ENCODE results near the gene ZNF692.

The ZNF692 gene

DNA sequence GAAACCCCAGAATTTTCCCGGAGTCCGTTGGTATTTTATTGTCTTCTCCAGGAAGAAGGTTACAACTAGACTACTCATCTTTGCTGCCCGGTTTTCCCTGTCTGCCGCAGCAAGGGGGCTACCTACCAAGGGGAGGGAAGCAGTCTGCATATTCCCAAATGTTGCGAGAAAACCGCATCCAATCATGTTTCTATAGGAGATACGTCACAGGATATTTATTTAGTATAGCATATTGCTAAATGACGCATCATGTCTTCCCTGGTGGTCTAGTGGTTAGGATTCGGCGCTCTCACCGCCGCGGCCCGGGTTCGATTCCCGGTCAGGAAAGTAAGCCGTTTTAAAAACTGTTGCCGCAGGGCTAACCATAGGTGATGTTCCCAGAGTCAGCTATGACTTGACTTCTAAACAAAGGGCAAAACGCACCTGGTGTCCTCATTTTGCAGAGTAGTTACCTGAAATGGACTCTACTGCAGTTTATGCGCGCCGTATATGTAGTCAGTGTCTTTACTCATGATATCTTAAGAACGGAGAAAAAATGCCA lies 15.2 kb upstream of the ZNF692 start:
- peak; percentile 82 for DNase-seq

DNA sequence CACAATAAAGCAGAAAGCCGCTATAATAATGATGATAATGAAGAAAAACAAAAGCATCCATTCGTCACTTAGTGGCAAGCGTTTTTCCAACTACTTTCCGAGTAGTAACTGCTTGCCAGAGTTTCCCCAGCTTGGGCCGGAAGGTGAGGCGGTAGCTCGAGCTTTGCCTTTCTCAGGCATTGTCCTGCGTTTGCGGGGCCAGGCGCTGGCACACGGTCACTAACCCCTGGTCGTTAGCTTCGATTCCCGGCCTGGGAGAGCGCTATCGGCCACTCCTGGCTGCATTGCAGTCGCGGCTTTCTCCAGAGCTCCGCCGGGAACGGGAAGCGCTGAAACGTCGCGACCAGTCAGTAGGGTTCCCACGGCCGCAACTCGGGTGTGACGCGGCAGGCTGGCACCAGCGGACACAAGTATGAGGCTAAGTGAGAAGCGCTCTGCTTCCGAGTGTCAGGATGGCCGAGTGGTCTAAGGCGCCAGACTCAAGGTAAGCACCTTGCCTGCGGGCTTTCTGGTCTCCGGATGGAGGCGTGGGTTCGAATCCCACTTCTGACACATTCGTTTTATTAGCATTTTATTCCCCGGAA lies 14.6 kb upstream of the ZNF692 start:
- peak; percentile 92 for DNase-seq

DNA sequence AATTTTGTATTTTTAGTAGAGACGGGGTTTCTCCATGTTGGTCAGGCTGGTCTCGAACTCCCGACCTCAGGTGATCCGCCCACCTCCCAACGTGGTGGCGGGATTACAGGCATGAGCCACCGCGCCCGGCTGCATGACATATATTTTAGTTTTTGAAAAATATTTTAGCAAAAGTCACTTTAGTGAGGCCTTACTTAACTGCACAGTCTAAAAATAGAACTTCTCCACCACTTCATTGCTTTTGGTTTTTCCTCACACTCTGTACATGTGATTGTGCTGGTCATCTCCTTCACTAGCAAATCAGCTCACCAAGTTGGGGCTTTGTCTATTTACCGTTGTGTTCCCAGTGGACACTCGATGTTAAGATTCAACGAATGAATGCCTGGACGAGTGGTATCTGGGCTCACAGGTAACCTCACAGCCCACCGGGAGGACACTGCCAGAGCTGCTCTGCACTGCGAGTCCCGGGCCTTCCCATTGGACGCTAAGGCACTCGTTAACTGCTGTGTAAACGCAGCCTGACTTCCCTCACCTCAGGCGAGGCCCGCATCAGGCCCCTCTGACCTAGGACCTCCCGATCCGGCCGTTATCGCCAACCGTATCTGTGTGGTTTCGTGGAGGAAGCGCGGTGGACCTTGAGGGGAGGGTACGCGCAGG lies 14.0 kb upstream of the ZNF692 start:
- peak; percentile 64 for DNase-seq

DNA sequence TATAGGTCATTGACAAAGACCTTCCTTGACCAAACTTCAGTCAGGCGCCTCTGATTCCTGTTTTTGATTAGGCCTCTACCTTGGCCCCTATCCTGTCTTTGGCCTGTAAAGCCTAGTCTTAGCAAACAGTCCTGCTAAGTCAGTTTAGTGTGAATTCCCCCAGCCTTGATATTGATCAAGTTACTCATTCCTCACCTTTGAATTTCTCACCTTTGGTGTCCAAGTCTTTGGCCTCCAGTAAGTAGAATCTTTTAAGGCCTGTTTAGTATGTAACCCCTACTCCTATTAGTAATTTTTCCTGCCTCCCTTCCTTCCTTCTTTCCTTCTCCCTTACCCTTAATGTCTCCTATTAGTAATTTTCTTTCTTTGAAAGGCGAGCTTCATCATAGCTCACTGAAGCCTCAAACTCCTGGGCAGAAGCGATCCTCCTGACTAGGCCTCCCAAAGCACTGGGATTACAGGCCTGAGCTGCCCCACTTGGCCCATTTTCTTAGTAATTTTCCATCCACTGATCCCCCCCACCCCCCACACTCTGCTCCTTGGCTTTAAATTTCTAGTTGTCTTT lies 13.0 kb upstream of the ZNF692 start:
- no peak for DNase-seq

DNA sequence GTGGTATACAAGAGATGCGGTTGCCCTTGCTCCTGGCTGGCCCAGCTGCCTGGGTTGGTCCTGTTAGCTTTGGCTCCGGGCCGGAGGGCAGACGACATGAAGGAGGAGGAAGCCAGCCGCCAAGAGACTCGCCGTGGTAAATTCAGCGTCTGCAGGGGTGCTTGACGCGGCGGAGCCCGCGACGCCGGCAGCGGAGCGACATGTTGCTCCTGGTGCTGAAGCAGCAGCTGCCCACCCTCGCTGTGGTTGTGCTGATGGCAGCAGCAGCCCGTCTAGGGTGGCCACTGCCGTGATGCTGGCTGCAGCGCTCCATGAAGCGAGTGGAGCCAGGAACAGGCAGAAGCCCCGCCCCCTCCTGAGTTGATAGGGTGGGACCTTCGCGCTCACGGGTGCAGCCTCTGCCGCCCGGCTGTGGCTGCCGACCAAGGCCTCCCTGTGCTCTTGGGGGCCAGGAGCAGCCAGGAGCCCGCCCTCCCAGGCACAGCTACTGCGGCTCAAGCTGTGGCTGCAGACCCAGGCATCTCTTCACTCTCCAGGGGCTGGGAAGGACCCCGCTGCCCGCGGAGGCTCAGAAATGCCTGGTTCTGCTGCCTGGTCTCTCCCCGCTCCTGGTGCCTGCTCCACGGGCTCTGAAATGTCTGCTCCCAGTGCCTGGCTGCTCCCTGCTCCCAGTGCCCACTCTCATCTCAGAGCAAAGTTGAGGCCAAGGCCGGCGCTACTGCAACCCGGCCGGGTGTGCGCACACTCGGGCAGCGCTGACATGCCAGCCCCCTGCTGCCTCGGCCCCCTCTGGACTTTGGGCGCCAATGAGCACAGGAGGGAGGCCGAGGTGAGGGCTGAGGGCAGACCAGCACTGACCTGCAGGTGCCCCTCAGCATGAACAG lies 4.4 kb upstream of the ZNF692 start:
- DNase-seq, result peak; percentile 82

DNA sequence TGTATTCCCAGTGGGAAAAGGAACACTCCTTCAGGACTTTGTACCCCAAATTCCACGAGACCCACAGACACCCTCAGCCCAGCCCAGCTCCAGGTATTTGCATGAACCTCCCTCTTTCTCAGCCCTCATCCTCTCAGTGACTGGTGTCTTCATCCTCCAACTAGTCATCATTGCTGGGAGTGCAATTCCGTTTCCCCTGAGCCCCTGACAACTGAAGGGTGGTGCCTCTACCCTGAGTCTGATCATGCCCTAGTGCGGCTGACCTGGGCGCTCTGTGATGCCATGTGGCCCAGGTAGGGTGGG lies 3.8 kb upstream of the ZNF692 start:
- no peak for DNase-seq

DNA sequence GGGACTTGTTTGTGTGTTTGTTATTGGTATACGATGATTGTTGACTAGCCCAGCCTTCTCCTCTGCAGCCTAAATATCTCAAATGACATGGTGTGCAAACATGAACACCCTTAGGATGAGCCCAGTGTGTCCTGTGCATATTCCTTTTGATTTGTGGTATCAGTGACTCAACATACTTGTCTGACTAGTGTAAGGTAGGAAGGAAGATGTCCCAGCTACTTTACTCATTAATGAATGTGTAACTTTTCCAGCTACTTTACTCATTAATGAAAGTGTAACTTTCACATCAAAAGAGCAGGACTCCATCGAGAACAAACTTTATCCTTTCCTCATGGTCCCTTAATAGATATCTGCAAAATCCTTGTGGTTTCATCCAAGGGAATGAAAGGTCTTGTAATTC lies 2.7 kb upstream of the ZNF692 start:
- DNase-seq, result no peak

DNA sequence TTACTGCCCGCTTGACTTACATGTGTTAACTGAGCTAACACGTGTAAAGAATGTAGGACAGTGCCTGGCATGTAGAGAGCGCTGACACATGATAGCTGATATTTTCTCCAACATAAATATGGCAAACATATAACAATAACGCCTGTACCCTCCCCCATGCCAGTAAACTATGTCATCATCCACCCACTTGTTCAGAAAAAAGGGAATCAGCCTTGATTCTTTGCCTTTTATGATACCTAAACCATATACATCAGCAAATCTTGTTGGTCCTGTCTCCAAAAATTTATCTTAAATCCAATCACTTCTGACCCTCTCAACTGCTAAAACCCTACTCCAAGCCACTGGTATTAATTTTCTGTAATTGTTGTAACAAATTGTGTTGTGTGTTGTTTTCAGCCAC lies 1.1 kb upstream of the ZNF692 start:
- no peak for DNase-seq

DNA sequence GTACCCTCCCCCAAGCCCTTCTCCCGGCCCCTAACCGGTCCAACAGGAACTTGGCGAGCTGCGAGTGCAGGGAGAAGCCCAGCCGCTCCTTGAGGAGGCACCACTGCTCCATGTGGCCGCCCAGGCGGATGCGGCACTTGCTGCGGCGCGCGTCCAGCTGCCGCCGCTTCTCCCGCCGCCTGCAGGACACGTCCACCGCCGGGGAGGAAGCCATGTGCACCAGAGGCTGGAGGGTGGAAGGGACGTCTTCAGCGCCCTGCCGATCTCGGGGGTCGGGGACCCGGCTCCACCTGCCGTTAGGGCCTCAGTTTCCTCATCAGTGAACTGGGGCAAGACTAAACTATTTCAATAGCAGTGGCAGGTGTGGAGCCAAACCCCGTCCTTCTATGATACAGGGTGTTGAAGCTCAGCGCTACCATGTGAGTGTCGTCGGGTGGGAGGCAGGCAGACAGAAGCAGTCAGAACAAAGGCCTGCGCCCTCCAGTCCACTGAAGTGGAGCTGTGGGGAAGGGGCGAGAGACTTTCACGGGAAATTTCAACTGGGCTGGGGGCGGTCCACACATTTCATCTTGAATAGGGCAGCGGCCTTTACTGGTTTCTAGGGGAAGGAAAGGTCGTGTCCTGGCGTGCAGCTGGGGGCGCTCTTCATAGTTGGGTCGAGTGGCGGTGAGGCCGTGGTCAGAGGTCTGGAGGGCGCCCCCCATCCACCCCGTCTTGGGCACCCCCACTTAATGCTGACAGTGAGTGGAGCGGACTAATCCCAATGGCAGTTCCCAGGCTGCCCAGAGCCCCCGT lies 592 bp downstream of the ZNF692 start:
- DNase-seq, result peak; percentile 33

DNA sequence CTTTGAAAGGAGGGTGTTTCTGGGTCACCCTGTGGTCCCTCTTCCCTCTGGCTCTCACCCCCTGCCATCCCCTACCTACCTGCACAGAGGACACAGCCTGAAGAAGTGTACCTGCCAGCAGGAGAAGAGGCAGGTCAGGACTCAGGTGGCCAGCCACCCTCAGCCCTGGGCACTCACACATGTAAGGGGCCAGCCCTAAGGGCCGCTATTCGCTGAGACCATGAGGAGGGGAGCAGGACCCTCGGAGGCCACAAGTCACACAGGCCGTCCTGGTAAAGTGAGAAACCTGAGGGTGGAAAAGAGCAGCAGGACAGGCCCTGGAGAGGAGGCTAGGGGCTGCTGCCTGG lies 1.2 kb downstream of the ZNF692 start:
- no peak for DNase-seq

DNA sequence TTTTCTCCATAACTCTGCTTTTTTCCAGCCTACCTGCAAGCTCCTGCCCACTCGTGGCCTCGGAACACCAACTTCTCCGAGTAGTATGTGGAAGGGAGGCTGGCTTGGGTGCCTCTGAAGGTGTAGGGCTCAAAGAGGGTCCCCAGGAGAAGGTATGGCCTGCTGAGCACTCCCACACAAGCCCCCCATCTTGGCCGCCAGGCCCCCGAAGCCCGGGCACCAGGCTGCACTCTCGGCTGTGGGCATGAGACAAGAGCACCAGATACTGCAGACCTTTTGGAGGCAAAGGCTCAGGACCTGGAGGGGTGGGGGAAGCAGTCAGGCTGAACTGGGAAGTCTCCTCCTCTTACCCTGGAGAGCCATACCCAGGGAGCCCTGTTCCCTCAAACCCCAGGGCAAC lies 1.7 kb downstream of the ZNF692 start:
- no peak for DNase-seq

DNA sequence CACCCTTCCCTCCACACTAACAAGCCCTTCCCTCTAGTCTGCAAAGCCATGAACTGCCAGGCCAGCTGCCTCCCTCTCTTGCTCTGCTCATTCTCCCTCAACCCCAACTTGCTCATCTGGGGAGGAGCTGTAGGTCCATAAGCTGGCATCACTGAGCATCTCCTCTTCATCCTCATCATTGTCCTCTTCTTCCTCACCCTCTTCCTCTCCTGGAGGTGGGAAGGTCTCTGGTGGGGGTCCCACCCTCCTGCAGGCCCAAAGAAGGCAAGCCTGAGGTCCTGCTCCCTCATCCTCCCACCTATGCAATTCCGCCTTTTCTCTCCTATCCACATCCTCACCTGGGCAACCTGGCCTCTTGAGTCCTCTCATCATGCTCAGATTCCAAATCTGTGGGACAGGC lies 2.7 kb downstream of the ZNF692 start:
- DNase-seq, result no peak

DNA sequence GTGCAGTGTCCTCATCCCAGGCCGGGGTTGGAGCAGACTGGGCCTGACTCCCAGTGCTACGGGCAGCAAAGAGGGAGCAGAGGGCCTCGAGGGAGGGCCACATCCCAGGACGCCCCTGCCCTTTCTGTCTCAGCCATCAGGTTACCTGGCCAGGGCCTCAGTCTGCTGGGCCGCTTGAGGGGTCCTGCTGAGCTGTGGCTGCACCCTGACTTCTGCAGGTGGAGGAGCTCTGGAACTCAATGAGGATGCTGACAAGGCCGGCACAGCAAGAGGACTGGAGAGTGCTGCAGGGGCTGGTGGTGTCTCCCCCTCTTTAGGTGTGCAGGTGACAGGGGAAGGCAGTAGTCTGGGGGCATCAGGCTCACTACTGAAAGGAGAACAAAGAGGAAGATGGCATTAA lies 3.3 kb downstream of the ZNF692 start:
- DNase-seq, result no peak

DNA sequence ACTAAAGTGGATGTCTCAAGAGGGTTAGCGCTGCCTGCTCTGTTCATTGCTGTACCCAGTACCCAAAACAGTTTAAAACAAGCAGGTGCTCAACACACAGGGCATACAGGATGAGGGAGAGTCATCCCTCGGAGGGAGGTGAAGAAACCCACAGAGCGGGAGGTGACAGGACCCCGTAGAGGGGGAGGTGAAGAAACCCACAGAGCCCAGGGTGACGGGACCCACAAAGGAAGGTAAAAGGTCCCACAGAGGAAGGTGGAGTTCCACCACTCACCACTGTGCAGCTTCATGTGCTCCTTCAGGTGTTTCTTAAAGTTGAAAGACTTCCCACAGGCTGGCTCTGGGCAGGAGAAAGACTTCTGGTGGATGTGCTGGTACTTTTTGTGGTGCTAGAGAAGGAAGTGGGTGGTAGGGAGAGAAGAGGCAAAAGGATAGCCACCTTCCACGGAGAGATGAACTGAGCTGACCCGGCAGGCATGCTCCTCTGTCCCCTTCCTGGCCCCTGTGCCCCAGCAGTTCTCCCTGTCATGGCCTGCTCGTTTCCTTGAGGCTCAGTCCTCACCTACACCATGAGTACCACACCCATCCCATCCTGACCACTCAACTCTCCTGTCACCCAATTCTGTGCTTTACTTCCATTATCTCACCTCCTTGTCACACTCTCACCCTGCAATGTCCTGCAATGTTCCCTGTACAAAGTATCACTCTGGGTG lies 5.1 kb downstream of the ZNF692 start:
- no peak for DNase-seq

DNA sequence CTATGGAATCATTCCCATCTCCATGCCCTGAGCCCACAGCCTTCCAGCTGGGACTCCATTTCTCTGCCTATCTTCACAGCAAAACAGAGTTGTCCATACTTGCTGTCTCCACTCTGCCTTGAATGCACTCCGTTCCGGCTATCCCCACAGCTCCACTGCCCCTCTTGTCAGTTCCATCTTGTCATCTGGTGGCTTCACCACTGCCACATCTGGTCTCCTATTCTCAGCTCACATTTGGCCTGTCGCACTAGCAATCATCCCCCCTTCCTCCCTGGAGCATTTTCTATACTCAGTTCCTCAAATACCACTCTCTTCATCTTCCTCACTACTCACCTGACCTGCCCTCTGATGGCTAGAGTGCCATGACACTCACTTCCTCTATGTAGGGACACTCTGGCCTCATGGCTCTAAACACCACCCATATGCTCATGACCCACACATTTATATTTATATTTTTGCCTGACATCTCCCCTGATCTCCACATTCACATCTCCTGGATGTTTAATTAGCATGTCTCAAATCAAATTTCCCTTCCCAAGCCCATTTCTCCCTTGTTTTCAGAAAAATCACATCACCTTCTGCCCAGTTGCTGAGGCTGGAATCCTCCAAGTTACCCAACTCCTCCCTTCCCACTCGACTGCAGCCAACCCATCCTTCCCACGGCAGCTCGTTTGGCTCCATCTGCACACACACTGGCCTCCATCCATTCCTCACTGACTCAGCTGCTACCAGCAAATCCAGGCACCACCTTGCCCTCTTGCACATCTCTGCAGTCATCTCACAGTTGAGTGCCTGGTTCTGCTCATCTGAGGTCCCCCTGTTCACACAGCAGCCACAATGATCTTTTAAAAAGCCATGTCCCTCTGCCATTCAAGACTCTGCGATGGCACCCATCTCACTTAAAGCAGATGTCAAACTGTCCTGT lies 6.1 kb downstream of the ZNF692 start:
- DNase-seq, result no peak

DNA sequence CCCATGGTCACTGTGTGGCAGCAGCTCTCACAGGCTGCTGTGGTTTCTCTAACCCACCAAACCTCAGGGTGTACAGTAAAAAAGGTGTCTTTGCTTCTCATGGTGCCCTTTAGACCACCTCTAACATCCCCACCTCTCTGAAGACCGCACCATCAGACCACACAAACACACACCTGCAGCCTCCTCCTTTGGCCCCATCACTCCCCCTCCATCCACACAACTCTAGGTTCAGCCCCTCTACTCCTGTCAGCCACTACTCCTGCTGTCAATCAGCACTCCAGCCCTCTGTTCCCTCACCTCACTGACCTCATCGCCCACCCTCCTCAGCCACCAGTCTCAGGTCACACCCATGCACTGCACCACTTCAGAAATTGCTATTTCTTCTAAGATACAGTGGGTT lies 7.5 kb downstream of the ZNF692 start:
- no peak for DNase-seq

DNA sequence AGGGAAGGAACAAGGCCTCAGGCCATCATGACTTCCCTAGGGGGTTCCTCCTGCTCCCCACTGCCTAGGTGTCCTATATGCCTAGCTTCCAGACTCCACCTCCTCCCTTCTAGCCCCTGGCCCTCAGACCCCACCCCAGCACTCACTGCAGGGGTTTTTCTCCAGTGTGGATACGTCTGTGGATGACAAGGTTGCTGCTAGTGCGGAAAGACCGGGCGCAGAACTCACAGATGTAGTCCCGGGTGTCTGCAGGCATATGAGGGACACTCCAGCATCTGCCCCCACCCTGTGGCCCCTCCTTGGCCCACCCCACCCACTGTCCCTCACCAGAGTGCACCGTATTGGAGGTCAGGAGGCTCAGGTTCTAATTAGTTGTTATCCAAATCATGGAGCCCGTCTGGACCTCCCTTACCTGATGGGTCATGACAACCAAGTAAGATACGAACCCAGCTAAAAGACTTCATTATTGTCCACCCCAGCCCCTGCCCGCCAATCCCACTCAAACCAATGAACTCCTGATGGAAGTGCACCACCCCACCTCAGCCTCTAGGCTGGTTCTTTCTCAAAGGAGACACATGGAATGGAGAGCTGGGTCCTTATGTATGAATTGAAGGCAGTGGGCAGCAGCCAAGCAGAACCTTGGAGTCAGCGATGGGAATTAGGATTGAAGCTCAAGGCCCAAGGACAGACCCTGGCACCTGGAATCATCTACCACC lies 8.2 kb downstream of the ZNF692 start:
- no peak for DNase-seq

DNA sequence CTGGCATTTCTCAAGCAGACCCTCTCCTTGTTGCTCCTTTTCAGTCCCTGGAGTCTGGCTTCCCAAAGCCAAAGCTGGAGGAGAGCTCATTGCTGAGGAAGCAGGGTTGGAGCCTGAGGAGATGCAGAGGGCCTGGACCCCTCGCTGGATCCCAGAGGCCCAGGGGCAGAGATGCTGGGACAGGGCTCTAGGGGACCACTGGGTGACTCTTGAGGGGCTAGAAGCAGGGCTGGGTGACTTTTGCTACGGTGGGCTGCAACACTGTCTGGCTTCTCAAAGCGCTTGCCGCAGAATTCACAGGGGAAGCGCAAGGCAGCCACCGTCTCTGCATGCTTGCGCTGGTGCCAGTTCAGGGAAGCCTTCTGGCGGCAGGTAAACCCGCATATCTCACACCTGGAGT lies 8.8 kb downstream of the ZNF692 start:
- no peak for DNase-seq

DNA sequence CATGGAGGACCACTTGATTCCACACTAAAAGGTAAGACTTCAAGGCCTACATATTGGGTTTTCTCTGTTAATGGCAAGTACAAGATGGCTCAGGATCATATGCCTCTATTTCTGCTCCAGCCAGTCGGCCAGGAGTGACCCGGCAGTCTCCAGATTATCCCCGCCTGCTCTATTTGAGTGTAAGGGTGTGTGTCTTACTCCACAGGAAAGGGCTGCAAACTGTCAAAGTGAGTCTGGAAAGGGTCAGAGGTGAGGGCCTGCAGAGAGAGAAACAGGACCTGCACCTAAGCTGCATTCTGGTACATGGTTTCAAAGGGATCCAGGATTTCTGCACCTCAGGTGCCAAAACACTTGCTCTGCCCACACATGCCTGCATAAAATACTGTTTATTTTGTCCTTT lies 9.2 kb downstream of the ZNF692 start:
- no peak for DNase-seq

DNA sequence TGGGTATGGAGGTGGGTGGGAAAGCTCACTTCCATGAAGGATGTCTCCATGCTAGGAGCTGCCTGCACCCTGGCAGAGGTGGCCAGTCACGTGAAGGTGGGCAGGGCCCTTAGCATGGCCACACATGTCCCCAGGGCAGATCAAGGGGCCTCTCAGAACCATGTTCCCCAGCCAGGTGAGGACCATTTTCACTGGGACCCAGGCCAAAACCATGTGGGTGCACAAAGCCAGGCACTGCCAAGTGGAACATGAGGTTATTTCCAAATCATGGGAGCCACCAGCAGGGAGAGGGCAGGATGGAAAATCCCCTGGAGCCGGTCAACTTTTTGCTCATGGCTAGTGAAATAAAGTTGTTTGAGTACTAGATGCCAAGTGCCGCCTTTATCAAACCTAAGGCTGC lies 9.7 kb downstream of the ZNF692 start:
- no peak for DNase-seq

DNA sequence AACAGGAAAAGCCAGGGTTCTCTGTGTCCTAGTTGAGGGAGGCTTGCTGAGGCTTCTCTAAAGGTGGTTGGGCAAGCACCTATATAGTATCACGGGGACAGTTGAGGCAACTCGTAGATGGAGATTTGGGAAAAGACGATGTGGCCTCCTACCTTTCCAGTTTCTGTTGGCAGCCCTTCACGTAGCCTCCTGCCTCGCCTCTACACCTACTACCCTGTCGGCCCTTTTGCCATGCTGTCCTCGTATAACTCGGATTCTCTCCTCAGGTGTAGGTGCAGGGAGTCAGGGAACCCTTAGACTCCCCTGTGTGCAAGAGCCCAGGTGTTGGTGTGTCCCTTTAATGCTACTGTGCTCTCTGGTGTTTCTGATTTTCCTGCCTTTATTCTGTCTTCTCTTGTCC lies 10.3 kb downstream of the ZNF692 start:
- DNase-seq, result no peak
